ENCODE data around the gene TMEM272. TPM values are rescaled to one million over a fixed set of nuclear protein-coding genes. Genes with fewer than 3 reads are reported as not detected.

The TMEM272 gene
- polyA plus RNA-seq, 1 of the 3 experiments (the other 2 are of a cell fraction), result not detected

- ChIA-PET POLR2A (no interaction called here), CTCF (interaction anchor here (1.4 to 4.8 kb wide), 3 partner anchors 12 to 35 kb away, joined by 3 to 36 read pairs (median 26); no protein-coding TSS in a partner anchor)
- Histone ChIP-seq H3K27ac (ENCODE audit: low read depth in 2 of 2, low read length in 1 of 2) (no peak overlapping the region), H3K9me3 (no peaks in the 10 kb centered on the region), H3K4me1 (ENCODE audit: control insufficient read depth in 1 of 2, insufficient read depth in 2 of 2, low read depth in 1 of 2, low read length in 1 of 2) (peaks cover 2 to 7% of the 10 kb centered on the region in 2 experiments; a peak in 2 of 4 replicates), H3F3A (replicated peaks; ENCODE audit: insufficient read depth) (peaks cover 3% of the 10 kb centered on the region), H3K9ac (no peak overlapping the region), H3K9me2 (no peaks in the 10 kb centered on the region), H4K20me1 (ENCODE audit: insufficient read depth) (no peaks in the 10 kb centered on the region), H2AFZ (ENCODE audit: low read depth) (no peak overlapping the region), H3K36me3 (replicated peaks in 1 of 2; ENCODE audit: control insufficient read depth in 1 of 2, insufficient read depth in 2 of 2, low read length in 1 of 2) (no peaks in the 10 kb centered on the region), H3K4me2 (no peak overlapping the region), H3K79me2 (ENCODE audit: insufficient read depth) (no peaks in the 10 kb centered on the region), H3K4me3 (ENCODE audit: low read depth in 2 of 2, low read length in 1 of 2) (no peak overlapping the region), H3K27me3 (ENCODE audit: insufficient read depth) (no peaks in the 10 kb centered on the region)
- WGBS (ENCODE audit: low lambda C conversion rate), result 38% methylated on average over 1 of the region's 1 CpG
- no peak for DNase-seq
- no peak for TF ChIP-seq REST (IDR thresholded peaks at IDR 0.05; ENCODE audit: low read depth, low read length)
- no peak for TF ChIP-seq NRF1 (IDR thresholded peaks at IDR 0.05; ENCODE audit: low read depth, low read length)
- TF ChIP-seq TCF12 (IDR thresholded peaks at IDR 0.05), result no peak
- no peak for TF ChIP-seq RXRA (IDR thresholded peaks at IDR 0.05; ENCODE audit: borderline replicate concordance, low read depth)
- TF ChIP-seq CTCF (IDR thresholded peaks at IDR 0.05), result no peak
Measured at GRCh38 chr13:51846756-51847155, 1.8 kb upstream of the TMEM272 start.

- no peaks in the 10 kb centered on the region for H3K9me3 ChIP-seq
- H3K4me3 ChIP-seq (ENCODE audit: low read depth in 2 of 2, low read length in 1 of 2), result no peak overlapping the region; a peak in 1 of 4 replicates
- H3K27me3 ChIP-seq (ENCODE audit: insufficient read depth), result no peaks in the 10 kb centered on the region
- H3K4me2 ChIP-seq, result peak overlapping the region; percentile 69
- H3F3A ChIP-seq (replicated peaks; ENCODE audit: insufficient read depth), result peaks cover 3% of the 10 kb centered on the region
- peak overlapping the region; percentile 90; the same call in 1 of the 2 replicates for H2AFZ ChIP-seq (ENCODE audit: low read depth)
- CTCF ChIA-PET, result interaction anchor here (0.6 to 4.8 kb wide), 9 partner anchors 11 to 40 kb away, joined by 3 to 36 read pairs (median 5); no protein-coding TSS in a partner anchor
- DNase-seq, result no peak
- H3K9me2 ChIP-seq, result no peaks in the 10 kb centered on the region
- no peaks in the 10 kb centered on the region for H4K20me1 ChIP-seq (ENCODE audit: insufficient read depth)
- no peaks in the 10 kb centered on the region for H3K79me2 ChIP-seq (ENCODE audit: insufficient read depth)
- no peaks in the 10 kb centered on the region for H3K36me3 ChIP-seq (replicated peaks in 1 of 2; ENCODE audit: control insufficient read depth in 1 of 2, insufficient read depth in 2 of 2, low read length in 1 of 2)
- no peak overlapping the region for H3K9ac ChIP-seq
- H3K4me1 ChIP-seq (ENCODE audit: control insufficient read depth in 1 of 2, insufficient read depth in 2 of 2, low read depth in 1 of 2, low read length in 1 of 2), result peaks cover 2 to 7% of the 10 kb centered on the region in 2 experiments; a peak in 2 of 4 replicates
- 54% methylated on average over 5 of the region's 5 CpGs for WGBS (ENCODE audit: low lambda C conversion rate)
- POLR2A ChIA-PET, result no interaction called here
- H3K27ac ChIP-seq (ENCODE audit: low read depth in 2 of 2, low read length in 1 of 2), result no peak overlapping the region
- TF ChIP-seq TEAD4 (IDR thresholded peaks at IDR 0.05; ENCODE audit: borderline replicate concordance, insufficient read depth) (no peak), RAD21 (IDR thresholded peaks at IDR 0.05; ENCODE audit: low read length) (no peak), CTCF (IDR thresholded peaks at IDR 0.05) (no peak), RFX5 (IDR thresholded peaks at IDR 0.05; ENCODE audit: low read length) (no peak), FOSL2 (IDR thresholded peaks at IDR 0.05; ENCODE audit: borderline replicate concordance, low read depth) (no peak), FOXM1 (IDR thresholded peaks at IDR 0.05; ENCODE audit: low read depth) (no peak), IRF3 (IDR thresholded peaks at IDR 0.05; ENCODE audit: low read depth, low read length) (no peak), EZH2phosphoT487 (IDR thresholded peaks at IDR 0.05; ENCODE audit: borderline replicate concordance, low read depth) (no peak), USF1 (IDR thresholded peaks at IDR 0.05; ENCODE audit: borderline replicate concordance, low read depth) (no peak), MXI1 (IDR thresholded peaks at IDR 0.05; ENCODE audit: low read depth, low read length) (no peak), RXRA (IDR thresholded peaks at IDR 0.05; ENCODE audit: borderline replicate concordance, low read depth) (no peak), JUND (IDR thresholded peaks at IDR 0.05) (no peak)
Measured at GRCh38 chr13:51845574-51846318, 769 bp upstream of the TMEM272 start.

Data from SK-N-SH (cell line).